HCT116 (cell line): ENCODE results near the gene HPS1. TPM values are rescaled to one million over a fixed set of nuclear protein-coding genes. Genes with fewer than 3 reads are reported as not detected.
A peak's percentile ranks its signal among the peaks of the same experiment; 100 is the strongest.

Experiments
- ATAC-seq: fragments of 200-7000 bp; cut with Tn5 transposase; 2 replicates; pipeline ENCODE4 v1.9.1; 2020; ENCODE audit warnings: mild to moderate bottlenecking, moderate library complexity
- BruUV-seq: library from RNA; stranded (reverse); fragments of 400-500 nt; replicated peaks from 2 replicates; lab custom pipeline; 2021; lab: Mats Ljungman, UMichigan
- CTCF ChIA-PET: fragments of 300-600 bp; sonication (Branson Sonifier 250); formaldehyde crosslinking; loops from one replicate; lab custom pipeline; 2021; ENCODE audit warnings: antibody characterized with exemption; lab: Charles Lee
- POLR2A ChIA-PET: fragments of 300-600, 350-600 bp; sonication (Branson Sonifier 250); formaldehyde crosslinking; loops from one replicate; lab custom pipeline; 2021; ENCODE audit warnings: antibody characterized with exemption; lab: Charles Lee
- RAD21 ChIA-PET, 2 experiments: fragments of 300-600 bp; sonication (Branson Sonifier 250); formaldehyde crosslinking; loops; one replicate each; lab custom pipeline; 2023; ENCODE audit warnings: low total read pairs in 2 of 2; ENCODE audit not compliant: uncharacterized antibody in 2 of 2, unreplicated experiment in 2 of 2, low non-redundant PET in 1 of 2; lab: Charles Lee
- DNase-seq: peaks from one replicate; pipeline ENCODE4 v3.0.0-alpha.2; 2010; ENCODE audit warnings: low read depth, low spot score
- H2AFZ ChIP-seq: fragments of 200-600 bp; shearing (Covaris generic), sonication (generic); 2 replicates; pipeline ENCODE4 v1.6.1; 2017; ENCODE audit warnings: low read depth, mixed run types, mixed read lengths, antibody characterized with exemption, low read length; ENCODE audit not compliant: poor library complexity, severe bottlenecking
- H3K27ac ChIP-seq: 2 replicates; pipeline ENCODE4 v1.5.1; 2012; ENCODE audit warnings: low read depth, low read length
- H3K27me3 ChIP-seq: fragments of 200-600 bp; sonication (generic); 2 replicates; pipeline ENCODE4 v1.6.1; 2016; ENCODE audit warnings: mixed run types, low read length, mixed read lengths; ENCODE audit not compliant: insufficient read depth
- H3K36me3 ChIP-seq, 2 experiments: fragments of 200-500 bp in 1 of 2; fragments of 200-600 bp in 1 of 2; sonication (Bioruptor generic) in 1 of 2; sonication (generic) in 1 of 2; 2 replicates each; pipeline versions ENCODE4 v1.5.1 to v1.6.1; 2014 to 2016; ENCODE audit warnings: low read length in 2 of 2, inconsistent platforms in 1 of 2, mixed read lengths in 1 of 2, mixed run types in 1 of 2; ENCODE audit not compliant: insufficient read depth in 2 of 2, control insufficient read depth in 1 of 2
- H3K4me1 ChIP-seq, 2 experiments: fragments of 200-600 bp in 1 of 2; sonication (generic) in 1 of 2; 2 replicates each; pipeline versions ENCODE4 v1.5.1 to v1.6.1; 2012 to 2017; ENCODE audit warnings: low read length in 2 of 2, inconsistent platforms in 1 of 2, mild to moderate bottlenecking in 1 of 2, mixed read lengths in 1 of 2, mixed run types in 1 of 2, moderate library complexity in 1 of 2; ENCODE audit not compliant: insufficient read depth in 2 of 2, control insufficient read depth in 1 of 2
- H3K4me2 ChIP-seq: fragments of 200-600 bp; sonication (generic); 2 replicates; pipeline ENCODE4 v1.6.1; 2017; ENCODE audit warnings: mixed run types, low read length, mixed read lengths
- H3K4me3 ChIP-seq, 2 experiments: fragments of 200-600 bp in 1 of 2; sonication (generic) in 1 of 2; replicated peaks in 1 of 2; 2 replicates each; pipeline ENCODE4 v1.5.1; 2011 to 2016; ENCODE audit warnings: low read length in 2 of 2, control low read depth in 1 of 2, low read depth in 1 of 2, mild to moderate bottlenecking in 1 of 2, mixed read lengths in 1 of 2, mixed run types in 1 of 2
- H3K79me2 ChIP-seq: fragments of 200-600 bp; sonication (generic); 2 replicates; pipeline ENCODE4 v1.6.1; 2017; ENCODE audit warnings: mild to moderate bottlenecking, mixed run types, low read length, moderate library complexity, mixed read lengths; ENCODE audit not compliant: insufficient read depth
- H3K9ac ChIP-seq: fragments of 200-600 bp; sonication (generic); 2 replicates; pipeline ENCODE4 v1.6.1; 2016; ENCODE audit warnings: low read length, mixed read lengths
- H3K9me2 ChIP-seq: fragments of 200-600 bp; sonication (generic), shearing (Covaris generic); 2 replicates; pipeline ENCODE4 v1.6.1; 2017; ENCODE audit warnings: mixed run types, mild to moderate bottlenecking, moderate library complexity; ENCODE audit not compliant: insufficient read depth
- H3K9me3 ChIP-seq, 2 experiments: fragments of 200-500 bp in 1 of 2; fragments of 200-600 bp in 1 of 2; sonication (Bioruptor generic) in 1 of 2; sonication (generic) in 1 of 2; 2 replicates each; pipeline ENCODE4 v1.6.1; 2014 to 2017; ENCODE audit warnings: low read length in 2 of 2, mixed read lengths in 2 of 2, inconsistent platforms in 1 of 2, low read depth in 1 of 2, mild to moderate bottlenecking in 1 of 2, mixed run types in 1 of 2, moderate library complexity in 1 of 2; ENCODE audit not compliant: control insufficient read depth in 1 of 2, insufficient read depth in 1 of 2
- H4K20me1 ChIP-seq: fragments of 200-600 bp; sonication (generic), shearing (Covaris generic); 2 replicates; pipeline ENCODE4 v1.6.1; 2017; ENCODE audit warnings: mixed run types, mild to moderate bottlenecking, moderate library complexity; ENCODE audit not compliant: insufficient read depth
- ATF3 ChIP-seq: IDR thresholded peaks from 2 replicates; pipeline ENCODE4 v1.6.1; 2012
- CBX3 ChIP-seq: IDR thresholded peaks from 2 replicates; pipeline ENCODE4 v1.6.1; 2012; ENCODE audit warnings: low read depth
- CEBPB ChIP-seq: IDR thresholded peaks from 2 replicates; pipeline ENCODE4 v1.6.1; 2012; ENCODE audit warnings: low read depth
- CTCF ChIP-seq, 3 experiments: fragments of 200-600 bp in 1 of 3; sonication (generic) in 1 of 3; IDR thresholded peaks in 2 of 3; conservative IDR thresholded peaks in 1 of 3; 2 replicates each; pipeline ENCODE4 v1.5.1; 2012 to 2017; ENCODE audit warnings: low read depth in 2 of 3, low read length in 2 of 3, antibody characterized with exemption in 1 of 3, borderline replicate concordance in 1 of 3, control low read depth in 1 of 3, mild to moderate bottlenecking in 1 of 3, mixed read lengths in 1 of 3, mixed run types in 1 of 3, moderate library complexity in 1 of 3; ENCODE audit not compliant: insufficient read depth in 1 of 3
- EGR1 ChIP-seq: IDR thresholded peaks from 2 replicates; pipeline ENCODE4 v1.6.1; 2012; ENCODE audit warnings: low read depth
- ELF1 ChIP-seq: IDR thresholded peaks from 2 replicates; pipeline ENCODE4 v1.6.1; 2012; ENCODE audit warnings: low read depth, borderline replicate concordance
- EZH2 ChIP-seq: fragments of 200-600 bp; sonication (generic); IDR thresholded peaks from 2 replicates; pipeline ENCODE4 v1.6.1; 2017; ENCODE audit warnings: antibody characterized with exemption, mixed run types
- EZH2phosphoT487 ChIP-seq: fragments of 200-600 bp; IDR thresholded peaks from 2 replicates; pipeline ENCODE4 v1.6.1; 2018; ENCODE audit warnings: antibody characterized with exemption, borderline replicate concordance
- FOSL1 ChIP-seq: IDR thresholded peaks from 2 replicates; pipeline ENCODE4 v1.6.1; 2012; ENCODE audit warnings: low read depth
- JUND ChIP-seq: IDR thresholded peaks from 2 replicates; pipeline ENCODE4 v1.6.1; 2012
- MAX ChIP-seq: IDR thresholded peaks from 2 replicates; pipeline ENCODE4 v1.6.1; 2012
- POLR2AphosphoS5 ChIP-seq: IDR thresholded peaks from 2 replicates; pipeline ENCODE4 v1.6.1; 2011; ENCODE audit warnings: mild to moderate bottlenecking, low read depth, low read length, moderate library complexity
- SIN3A ChIP-seq: IDR thresholded peaks from 2 replicates; pipeline ENCODE4 v1.6.1; 2012; ENCODE audit warnings: low read depth
- SRF ChIP-seq: IDR thresholded peaks from 2 replicates; pipeline ENCODE4 v1.6.1; 2012; ENCODE audit warnings: low read depth
- TCF7L2 ChIP-seq: IDR thresholded peaks from 2 replicates; pipeline ENCODE4 v1.7.0; 2011; ENCODE audit warnings: borderline replicate concordance, inconsistent platforms; ENCODE audit not compliant: insufficient read depth, insufficient read length; ENCODE audit errors: extremely low read depth
- intact Hi-C: fragments of 100-400 bp; cut with micrococcal nuclease; formaldehyde crosslinking; loops from 2 replicates; pipeline ENCODE4 v1.10.0; 2022
- total RNA-seq: library from RNA; stranded (reverse); gene quantifications from one replicate; pipeline ENCODE4 v1.2.1, GENCODE V29; 2021; ENCODE audit not compliant: unreplicated experiment

Gene HPS1
- total RNA-seq, 1 experiment from 2014 or later = 64.3 TPM

GRCh38 chr10:98408799-98409198, 37.9 kb downstream of the HPS1 start (continued):
- TF ChIP-seq CTCF (IDR thresholded peaks at IDR 0.05 in 2 of 3, conservative IDR thresholded peaks at IDR 0.05 in 1 of 3; ENCODE audit: borderline replicate concordance in 1 of 3, insufficient read depth in 1 of 3, low read depth in 2 of 3, low read length in 2 of 3) (no peak), JUND (no peak), EZH2 (no peak), EZH2phosphoT487 (no peak), MAX (no peak), POLR2AphosphoS5 (no peak), CBX3 (no peak), ATF3 (no peak), CEBPB (no peak), EGR1 (no peak)

- intact Hi-C loops = no loop called here
- H3K4me3 ChIP-seq = no peak overlapping the region
- TF ChIP-seq TCF7L2 (no peak), FOSL1 (no peak), ELF1 (no peak), SIN3A (no peak), CEBPB (no peak), SRF (no peak), EGR1 (no peak)
- ChIA-PET CTCF (no interaction called here), RAD21 (no interaction called here), POLR2A (no interaction called here)
- no peaks in the 10 kb centered on the region for H3K79me2 ChIP-seq
- H2AFZ ChIP-seq = no peak overlapping the region
- no peaks in the 10 kb centered on the region for H4K20me1 ChIP-seq
- BruUV-seq = no TSS peak
- 0 out of 2 replicates have a peak, but pooled peaks have one; percentile 7 for ATAC-seq
- H3K9ac ChIP-seq = no peak overlapping the region
- DNase-seq = no peak
- H3K27me3 ChIP-seq = no peaks in the 10 kb centered on the region
- peaks cover 0 to 3% of the 10 kb centered on the region in 2 experiments; a peak in 1 of 4 replicates for H3K4me1 ChIP-seq
- no peak overlapping the region for H3K27ac ChIP-seq
- no peaks in the 10 kb centered on the region for H3K36me3 ChIP-seq
- no peaks in the 10 kb centered on the region for H3K9me3 ChIP-seq
- H3K9me2 ChIP-seq = no peaks in the 10 kb centered on the region
- no peak overlapping the region for H3K4me2 ChIP-seq
Measured at GRCh38 chr10:98407744-98408241, 38.9 kb downstream of the HPS1 start.
